GM12878 (cell line): Measurements from ENCODE around the gene SENP8. TPM values are rescaled to one million over a fixed set of nuclear protein-coding genes. Genes with fewer than 3 reads are reported as not detected.
A peak's percentile ranks its signal among the peaks of the same experiment; 100 is the strongest.

Experiments used
- CBFB ChIP-seq: IDR thresholded peaks from 2 replicates; pipeline ENCODE4 v1.6.1; 2016; ENCODE audit warnings: antibody characterized with exemption, low read depth
- CREB1 ChIP-seq: IDR thresholded peaks from 2 replicates; pipeline ENCODE4 v1.6.1; 2012; ENCODE audit warnings: low read depth, mild to moderate bottlenecking, inconsistent platforms
- E2F4 ChIP-seq: IDR thresholded peaks from 2 replicates; pipeline ENCODE4 v1.6.1; 2012; ENCODE audit warnings: low read depth, low read length, improper control_type of control experiment
- E4F1 ChIP-seq: fragments of 450-650 bp; IDR thresholded peaks from 2 replicates; pipeline ENCODE4 v1.6.1; 2018; ENCODE audit warnings: borderline replicate concordance, mild to moderate bottlenecking; ENCODE audit not compliant: partially characterized antibody
- IKZF2 ChIP-seq, 2 experiments: fragments of 450-650 bp; IDR thresholded peaks; 2 replicates each; pipeline ENCODE4 v1.6.1; 2017; ENCODE audit warnings: mild to moderate bottlenecking in 2 of 2, moderate library complexity in 2 of 2
- KAT2A ChIP-seq: conservative IDR thresholded peaks from 2 replicates; pipeline ENCODE4 v1.6.1; 2011; ENCODE audit warnings: low read depth, low read length; ENCODE audit not compliant: control insufficient read depth
- MEF2B ChIP-seq: fragments of 450-650 bp; IDR thresholded peaks from 2 replicates; pipeline ENCODE4 v1.6.1; 2018; ENCODE audit warnings: mild to moderate bottlenecking, moderate library complexity; ENCODE audit not compliant: partially characterized antibody, poor library complexity, severe bottlenecking
- MYC ChIP-seq: IDR thresholded peaks from 2 replicates; pipeline ENCODE4 v1.6.1; 2011; ENCODE audit warnings: mild to moderate bottlenecking, low read length, moderate library complexity, inconsistent platforms; ENCODE audit not compliant: insufficient read depth, insufficient replicate concordance, insufficient read length, severe bottlenecking
- NBN ChIP-seq: fragments of 450-650 bp; IDR thresholded peaks from 2 replicates; pipeline ENCODE4 v1.6.1; 2016
- PBX3 ChIP-seq: IDR thresholded peaks from 2 replicates; pipeline ENCODE4 v1.6.1; 2011; ENCODE audit warnings: mild to moderate bottlenecking, low read depth, low read length, moderate library complexity; ENCODE audit not compliant: insufficient replicate concordance
- PKNOX1 ChIP-seq: fragments of 450-650 bp; IDR thresholded peaks from 2 replicates; pipeline ENCODE4 v1.6.1; 2016; ENCODE audit warnings: mild to moderate bottlenecking
- RFX5 ChIP-seq: IDR thresholded peaks from 2 replicates; pipeline ENCODE4 v1.6.1; 2011; ENCODE audit warnings: low read depth, low read length, improper control_type of control experiment
- RUNX3 ChIP-seq: IDR thresholded peaks from 2 replicates; pipeline ENCODE4 v1.6.1; 2012; ENCODE audit warnings: low read length, inconsistent platforms
- SREBF1 ChIP-seq: IDR thresholded peaks from 2 replicates; pipeline ENCODE4 v1.6.1; 2012; ENCODE audit warnings: mild to moderate bottlenecking, low read length
- STAT1 ChIP-seq: fragments of 450-650 bp; conservative IDR thresholded peaks from 2 replicates; pipeline ENCODE4 v1.6.1; 2014; ENCODE audit warnings: antibody characterized with exemption, mild to moderate bottlenecking
- TCF3 ChIP-seq: IDR thresholded peaks from 2 replicates; pipeline ENCODE4 v1.6.1; 2012; ENCODE audit warnings: low read depth, mild to moderate bottlenecking, low read length, borderline replicate concordance; ENCODE audit not compliant: insufficient read depth
- YBX1 ChIP-seq: fragments of 450-650 bp; IDR thresholded peaks from 2 replicates; pipeline ENCODE4 v1.6.1; 2016; ENCODE audit warnings: antibody characterized with exemption
- ZBTB4 ChIP-seq: fragments of 450-650 bp; formaldehyde crosslinking; IDR thresholded peaks from 2 replicates; pipeline ENCODE4 v1.4.0; 2022; ENCODE audit warnings: mild to moderate bottlenecking, moderate library complexity
- ZNF622 ChIP-seq: fragments of 450-650 bp; IDR thresholded peaks from 2 replicates; pipeline ENCODE4 v1.6.1; 2017; ENCODE audit warnings: mild to moderate bottlenecking, inconsistent platforms
- polyA plus RNA-seq, 11 experiments: library from polyadenylated mRNA; depleted of rRNA in 4 of 11; unstranded in 6 of 11; stranded (reverse) in 5 of 11; fragments of >200 nt; fragmentation: Nextera tagmentation in 4 of 11; fragmentation: Illumina TruSeq in 1 of 11; extraction: Ambion mirVana in 4 of 11; extraction: Trizol in 1 of 11; gene quantifications; 1 replicate in 1 of 11; 2 replicates in 10 of 11; pipeline versions ENCODE4 v1.2.1 to v1.2.3, GENCODE V29; 2011 to 2016; ENCODE audit warnings: inconsistent platforms in 2 of 11, missing spikeins in 2 of 11, low read depth in 1 of 11
- total RNA-seq, 4 experiments: library from RNA; depleted of rRNA in 3 of 4; stranded (reverse); fragments of >200 nt in 3 of 4; fragmentation: Illumina TruSeq in 1 of 4; extraction: Trizol in 1 of 4; gene quantifications; 2 replicates each; pipeline versions ENCODE4 v1.2.1 to v1.2.3, GENCODE V29; 2013 to 2021

SENP8 gene
- total and polyA plus RNA-seq, 10 of the 15 experiments (the other 5 are each of a cell fraction or from before 2014, with no cell fraction given) = 0.87 to 5.6 (median 2.2) TPM

- TF ChIP-seq PKNOX1 = no peak
- TF ChIP-seq KAT2A = no peak
- no peak for TF ChIP-seq E4F1
- no peak for TF ChIP-seq ZNF622
- peak; percentile 97 for TF ChIP-seq CBFB
- TF ChIP-seq RFX5 = no peak
- TF ChIP-seq NBN = peak; percentile 83
- TF ChIP-seq ZBTB4 = no peak
- no peak for TF ChIP-seq E2F4
- TF ChIP-seq STAT1 = no peak
- TF ChIP-seq RUNX3 = peak; percentile 100
- no peak for TF ChIP-seq PBX3
- no peak for TF ChIP-seq TCF3
- no peak for TF ChIP-seq YBX1
- no peak for TF ChIP-seq MYC
- TF ChIP-seq SREBF1 = no peak
- peak; percentile 92 to 96 for TF ChIP-seq IKZF2 (IDR thresholded peaks at IDR 0.05)
- TF ChIP-seq MEF2B = peak; percentile 97
- 0 out of 2 replicates have a peak, but pooled peaks have one; percentile 42 for TF ChIP-seq CREB1
Observed at GRCh38 chr15:72141171-72142084, 23.2 kb downstream of the SENP8 start (continued).
